Measurements from ENCODE around the gene TTC19.
A peak's percentile ranks its signal among the peaks of the same experiment; 100 is the strongest.
"Not testable (repeated sequence)": the region's sequence is repeated elsewhere in the genome, so short reads cannot be mapped to it uniquely, and the experiment has no call there.

TTC19 gene

DNA sequence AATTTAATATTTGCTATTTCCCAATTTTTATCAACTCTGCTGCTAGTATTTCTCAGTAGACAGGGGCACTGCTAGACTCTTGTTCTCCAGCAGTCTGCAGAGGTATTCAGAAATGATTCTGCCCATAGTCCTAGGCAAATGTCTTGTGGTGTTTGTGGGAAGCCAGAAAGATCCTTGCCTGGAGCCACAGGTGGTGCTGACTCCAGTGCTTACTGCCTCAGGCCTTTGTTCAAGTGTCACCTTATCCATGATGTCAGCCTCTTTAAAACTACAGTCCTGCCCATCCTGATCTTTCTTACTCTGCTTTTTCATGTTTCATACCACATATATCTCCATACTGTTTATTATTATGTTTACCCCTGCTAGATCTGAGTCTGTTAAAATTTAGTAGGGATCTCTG, 26.6 kb upstream of the TTC19 start:
- no peak for DNase-seq

GRCh38 chr17:15973834-15974233, 25.8 kb upstream of the TTC19 start:
- no peak for DNase-seq

DNA sequence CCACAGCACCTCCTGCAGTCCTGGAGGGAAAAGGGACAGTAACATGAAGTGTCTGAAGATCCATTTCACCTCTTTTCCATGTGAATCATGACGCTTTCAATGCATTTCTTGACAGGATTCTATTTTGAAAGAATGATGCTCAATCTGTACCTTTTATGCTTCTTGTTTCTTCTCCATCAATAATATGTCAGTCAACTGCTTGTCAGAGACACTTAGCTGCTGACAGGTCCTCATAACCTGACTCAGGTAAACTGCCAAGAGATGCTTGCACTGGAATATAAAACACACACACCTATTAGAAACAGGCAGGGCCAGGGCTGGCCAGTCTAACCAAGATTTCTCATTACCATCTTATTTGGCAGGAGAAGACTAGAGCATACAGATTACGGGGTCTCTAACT, 21.7 kb upstream of the TTC19 start:
- DNase-seq: no peak

DNA sequence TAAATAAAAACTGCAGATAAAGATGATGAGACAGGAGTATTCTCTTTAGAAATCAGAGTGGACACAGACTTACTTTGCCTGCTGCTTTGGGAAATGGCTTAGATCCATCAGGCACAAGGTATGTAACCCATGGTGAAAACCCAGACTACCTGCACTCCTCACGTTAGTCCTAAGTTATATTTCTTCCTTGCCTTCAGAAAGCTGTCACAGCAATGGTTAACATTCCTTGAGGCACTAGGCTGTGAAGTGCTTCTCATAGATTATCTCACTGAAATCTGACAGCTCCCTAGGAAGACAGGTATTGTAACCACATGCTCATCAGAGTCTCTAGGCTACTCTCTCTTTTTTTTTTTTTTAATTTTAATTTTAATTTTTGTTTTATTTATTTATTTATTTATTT, 21.0 kb upstream of the TTC19 start:
- no peak for DNase-seq

DNA sequence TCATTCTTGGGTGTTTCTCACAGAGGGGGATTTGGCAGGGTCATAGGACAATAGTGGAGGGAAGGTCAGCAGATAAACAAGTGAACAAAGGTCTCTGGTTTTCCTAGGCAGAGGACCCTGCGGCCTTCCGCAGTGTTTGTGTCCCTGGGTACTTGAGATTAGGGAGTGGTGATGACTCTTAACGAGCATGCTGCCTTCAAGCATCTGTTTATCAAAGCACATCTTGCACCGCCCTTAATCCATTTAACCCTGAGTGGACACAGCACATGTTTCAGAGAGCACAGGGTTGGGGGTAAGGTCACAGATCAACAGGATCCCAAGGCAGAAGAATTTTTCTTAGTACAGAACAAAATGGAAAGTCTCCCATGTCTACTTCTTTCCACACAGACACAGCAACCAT, 20.6 kb upstream of the TTC19 start:
- DNase-seq: not testable (repeated sequence)

- peak in 1 of 2 donors; percentile 43 for DNase-seq
Observed at GRCh38 chr17:15981208-15981607, 18.4 kb upstream of the TTC19 start.

DNA sequence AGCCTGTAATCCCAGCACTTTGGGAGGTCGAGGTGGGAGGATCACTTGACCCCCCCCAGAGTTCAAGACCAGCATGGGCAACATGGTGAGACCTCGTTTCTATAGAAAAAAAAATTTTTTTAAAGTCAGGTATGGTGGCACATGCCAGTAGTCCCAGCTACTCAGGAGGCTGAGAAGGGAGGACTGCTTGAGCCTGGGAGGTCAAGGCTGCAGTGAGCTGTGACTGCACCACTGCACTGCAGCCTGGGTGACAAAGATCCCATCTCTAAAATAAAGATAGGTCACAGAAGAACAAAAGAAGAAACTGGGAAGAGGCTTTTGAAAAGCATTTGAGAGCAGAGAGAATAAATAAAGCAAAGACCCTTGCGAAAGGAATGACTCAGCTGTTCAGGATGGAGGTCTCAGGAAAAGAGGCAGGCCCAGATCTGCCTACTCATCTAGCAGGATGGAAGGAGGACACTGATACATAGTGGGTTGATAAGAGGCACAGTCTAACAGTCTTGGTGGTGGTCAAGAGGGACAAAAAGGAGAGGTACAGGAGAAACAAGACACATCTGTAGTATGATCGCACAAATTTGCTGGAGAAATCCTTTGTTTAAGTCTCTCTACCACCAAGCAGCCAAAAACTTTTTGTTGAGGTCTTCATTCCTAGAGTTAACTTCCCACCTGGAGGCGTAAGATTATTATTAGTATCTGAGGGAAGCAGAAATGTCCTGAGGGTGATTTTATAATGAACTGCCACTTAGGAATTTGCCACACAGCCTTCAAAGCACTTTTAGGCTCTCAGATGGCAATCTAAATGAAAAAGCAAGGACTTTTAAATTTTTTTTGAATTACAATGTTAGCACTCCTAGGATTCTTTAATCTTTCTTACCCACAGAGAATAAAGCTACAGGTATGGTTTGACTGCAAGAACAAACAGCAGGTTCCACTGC, 17.7 kb upstream of the TTC19 start:
- DNase-seq: no peak

GRCh38 chr17:15996322-15996721, 3.3 kb upstream of the TTC19 start:
- no peak for DNase-seq

- DNase-seq: no peak
Observed at GRCh38 chr17:15998031-15998562, 1.5 kb upstream of the TTC19 start.

- DNase-seq: no peak
Observed at GRCh38 chr17:15999974-16000827, 577 bp downstream of the TTC19 start.

GRCh38 chr17:16001226-16001897, 1.7 kb downstream of the TTC19 start:
- DNase-seq: no peak

DNA sequence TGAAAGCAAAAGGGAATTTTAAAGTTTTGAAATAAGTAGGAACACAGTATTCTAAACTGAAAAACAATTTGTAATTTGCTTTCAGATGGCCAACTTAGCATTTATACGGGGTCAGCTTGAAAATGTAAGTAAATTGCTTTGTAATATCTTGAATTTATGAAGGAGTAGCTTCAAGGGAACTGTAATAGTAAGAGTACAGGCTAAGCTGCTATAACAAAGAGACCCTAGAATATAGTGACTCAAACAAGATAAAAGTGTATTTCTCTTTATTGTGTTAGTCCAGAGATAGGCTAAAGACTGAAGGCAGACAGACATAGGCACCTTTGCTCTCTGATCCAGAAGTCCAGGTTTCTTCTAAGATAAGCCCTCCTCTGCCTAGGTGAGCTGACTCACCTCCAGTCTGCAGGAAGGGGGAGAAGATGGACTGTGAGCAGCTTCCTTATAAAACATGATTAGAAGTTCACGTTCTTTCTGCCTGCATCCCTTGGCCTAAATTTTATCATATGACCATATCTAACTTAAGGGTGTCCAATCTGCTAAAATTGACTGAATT, 3.2 kb downstream of the TTC19 start:
- DNase-seq: no peak

GRCh38 chr17:16003841-16004240, 4.2 kb downstream of the TTC19 start:
- DNase-seq: no peak

GRCh38 chr17:16005636-16006035, 6.0 kb downstream of the TTC19 start:
- DNase-seq: no peak

DNA sequence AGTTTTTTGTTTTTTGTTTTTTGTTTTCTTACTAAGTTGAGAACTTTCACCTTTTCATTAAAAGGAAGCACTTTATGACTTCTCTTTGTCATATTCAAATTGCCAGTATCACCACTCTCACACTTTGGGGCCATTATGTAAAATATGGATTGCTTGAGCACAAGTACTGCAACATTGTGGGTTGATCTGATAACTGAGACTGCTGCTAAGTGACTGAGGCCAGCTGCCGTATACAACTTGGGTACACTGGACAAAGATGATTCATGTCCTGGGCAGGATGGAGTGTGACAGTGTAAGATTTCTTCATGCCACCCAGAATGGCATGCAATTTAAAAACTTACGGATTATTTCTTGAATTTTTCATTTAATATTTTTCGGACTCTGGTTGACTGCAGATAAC, 7.8 kb downstream of the TTC19 start:
- no peak for DNase-seq

GRCh38 chr17:16013943-16014407, 14.4 kb downstream of the TTC19 start:
- DNase-seq: no peak

- DNase-seq: no peak
Observed at GRCh38 chr17:16019347-16019746, 19.7 kb downstream of the TTC19 start.

GRCh38 chr17:16023881-16024280, 24.3 kb downstream of the TTC19 start:
- no peak for DNase-seq

GRCh38 chr17:16025202-16025601, 25.6 kb downstream of the TTC19 start:
- DNase-seq: no peak

DNA sequence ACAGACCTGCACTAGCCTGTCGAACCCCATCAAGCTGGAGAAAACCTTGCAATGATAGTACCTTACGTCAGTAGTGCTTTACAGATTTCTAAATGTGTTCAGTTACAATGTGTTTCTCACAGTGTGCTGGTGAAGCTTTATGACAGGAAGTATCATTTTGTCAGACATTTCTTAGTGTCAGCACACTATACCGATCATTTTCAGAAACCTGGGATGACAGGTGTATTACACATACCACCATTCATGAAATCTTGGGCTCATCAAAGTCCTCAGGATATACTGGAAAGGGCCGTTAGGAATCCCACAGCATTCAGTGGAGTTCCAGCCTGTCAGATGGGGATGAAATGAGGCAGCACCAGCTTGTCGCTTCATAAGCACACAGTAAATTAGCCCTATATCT, 27.3 kb downstream of the TTC19 start:
- DNase-seq: no peak

DNA sequence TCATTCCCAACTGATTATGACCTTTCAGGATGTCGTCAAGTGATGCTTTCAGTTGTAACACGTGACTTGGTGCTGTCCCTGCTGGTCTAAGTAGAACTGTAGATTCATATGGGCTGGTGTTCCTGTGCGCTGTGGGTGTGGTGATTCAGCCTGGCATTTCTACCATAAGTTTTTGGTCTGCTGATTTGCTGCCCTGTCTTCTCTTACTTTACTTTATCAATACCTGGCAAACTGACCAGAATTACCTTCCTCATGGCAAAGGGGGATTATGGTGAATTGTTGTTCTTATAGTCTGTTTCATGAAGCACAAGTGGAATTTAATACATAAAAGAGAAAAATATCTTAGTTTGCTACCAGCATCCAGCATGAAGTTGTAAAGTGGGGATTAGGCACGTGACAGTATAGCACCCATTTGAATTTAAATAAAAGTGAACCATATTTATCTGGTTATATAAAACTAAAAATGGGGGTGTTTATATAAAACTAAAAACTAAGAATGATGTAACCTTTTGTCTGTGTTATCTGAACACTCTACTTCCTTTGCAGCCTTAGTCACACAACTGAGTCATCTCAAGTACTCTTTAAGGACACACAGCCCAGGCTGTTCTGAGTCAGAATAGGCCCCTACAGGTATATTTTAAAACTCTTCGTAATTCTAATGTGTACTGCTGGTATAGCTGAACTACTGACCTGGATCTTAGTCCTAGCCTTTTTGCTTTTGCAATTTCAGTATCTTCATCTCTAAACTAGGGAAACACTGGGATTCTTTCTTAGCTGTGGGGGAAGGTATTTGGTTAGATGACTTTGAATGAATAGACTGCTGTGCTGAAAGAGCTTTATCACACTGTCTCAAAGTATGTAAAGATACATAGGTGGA, 28.3 kb downstream of the TTC19 start:
- DNase-seq: peak; percentile 59 to 65

Measured in stimulated activated CD4-positive, alpha-beta T cell treated with anti-CD3 and anti-CD28 coated beads, Interleukin-2, amount 100 ng/mL, for 24 hours (primary cell).